Hematopoietic multipotent progenitor cell treated with erythropoietin and hydrocortisone succinate and interleukin-3 and kit ligand, for 6 days (in vitro differentiated cells): ENCODE measurements around the gene CHAF1B.
A peak's percentile ranks its signal among the peaks of the same experiment; 100 is the strongest.

Experiments
- DNase-seq: peaks from one replicate; pipeline ENCODE4 v3.0.0-alpha.2; 2015

CHAF1B gene

GRCh38 chr21:36428761-36429432 is 43.7 kb downstream of the CHAF1B start:
- DNase-seq: no peak

- peak; percentile 98 for DNase-seq
Observed at GRCh38 chr21:36429947-36430546, 44.9 kb downstream of the CHAF1B start.

GRCh38 chr21:36430841-36431240 is 45.6 kb downstream of the CHAF1B start:
- DNase-seq: no peak

- no peak for DNase-seq
Observed at GRCh38 chr21:36431252-36431651, 46.1 kb downstream of the CHAF1B start.

- no peak for DNase-seq
Observed at GRCh38 chr21:36433059-36433709, 48.0 kb downstream of the CHAF1B start.

- no peak for DNase-seq
Observed at GRCh38 chr21:36434144-36434543, 49.0 kb downstream of the CHAF1B start.

- DNase-seq: peak; percentile 39
Observed at GRCh38 chr21:36436829-36437744, 51.9 kb downstream of the CHAF1B start.

GRCh38 chr21:36437745-36438128 is 52.5 kb downstream of the CHAF1B start:
- peak; percentile 95 for DNase-seq

GRCh38 chr21:36441715-36442114 is 56.5 kb downstream of the CHAF1B start:
- DNase-seq: no peak

GRCh38 chr21:36446301-36446700 is 61.1 kb downstream of the CHAF1B start:
- DNase-seq: no peak

- no peak for DNase-seq
Observed at GRCh38 chr21:36450511-36450910, 65.3 kb downstream of the CHAF1B start.

- DNase-seq: no peak
Observed at GRCh38 chr21:36451506-36451905, 66.3 kb downstream of the CHAF1B start.

GRCh38 chr21:36452281-36452825 is 67.2 kb downstream of the CHAF1B start:
- no peak for DNase-seq

GRCh38 chr21:36454093-36454531 is 68.9 kb downstream of the CHAF1B start:
- DNase-seq: no peak

- DNase-seq: no peak
Observed at GRCh38 chr21:36454706-36455105, 69.5 kb downstream of the CHAF1B start.

GRCh38 chr21:36456729-36457414 is 71.7 kb downstream of the CHAF1B start:
- no peak for DNase-seq

GRCh38 chr21:36459098-36459497 is 73.9 kb downstream of the CHAF1B start:
- DNase-seq: no peak

GRCh38 chr21:36460866-36461265 is 75.7 kb downstream of the CHAF1B start:
- no peak for DNase-seq

- DNase-seq: no peak
Observed at GRCh38 chr21:36461277-36461917, 76.2 kb downstream of the CHAF1B start.

GRCh38 chr21:36461918-36462486 is 76.8 kb downstream of the CHAF1B start:
- DNase-seq: no peak

- DNase-seq: no peak
Observed at GRCh38 chr21:36463204-36463603, 78.0 kb downstream of the CHAF1B start.
